IPS-NIHi7 (cell line): Measurements from ENCODE around the gene TAS1R3.
A peak's percentile ranks its signal among the peaks of the same experiment; 100 is the strongest.
"Not testable (repeated sequence)": the region's sequence is repeated elsewhere in the genome, so short reads cannot be mapped to it uniquely, and the experiment has no call there.

Source experiments
- DNase-seq: peaks from one replicate; pipeline ENCODE4 v3.0.0; 2012; ENCODE audit warnings: mixed read lengths; ENCODE audit errors: extremely low spot score

The TAS1R3 gene

GRCh38 chr1:1309251-1310108 is 21.6 kb upstream of the TAS1R3 start:
- no peak for DNase-seq

DNA sequence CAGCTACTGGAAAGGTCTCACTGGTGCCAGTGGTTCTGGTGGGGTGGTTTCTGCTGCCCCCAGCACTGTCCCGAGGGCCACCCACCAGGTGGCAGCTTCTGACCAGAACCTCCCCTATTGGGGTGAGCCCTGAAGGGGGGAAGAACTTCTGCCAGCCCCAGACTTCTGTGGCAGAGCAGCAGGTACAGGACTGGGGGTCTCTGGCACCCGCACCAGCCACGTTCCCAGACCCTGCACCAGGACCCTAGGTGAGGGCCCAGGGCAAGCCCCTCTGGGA is 21.0 kb upstream of the TAS1R3 start:
- no peak for DNase-seq

GRCh38 chr1:1310476-1311053 is 20.5 kb upstream of the TAS1R3 start:
- no peak for DNase-seq

- no peak for DNase-seq
Measured at GRCh38 chr1:1311107-1312104, 19.7 kb upstream of the TAS1R3 start.

GRCh38 chr1:1312450-1313314 is 18.4 kb upstream of the TAS1R3 start:
- no peak for DNase-seq

DNA sequence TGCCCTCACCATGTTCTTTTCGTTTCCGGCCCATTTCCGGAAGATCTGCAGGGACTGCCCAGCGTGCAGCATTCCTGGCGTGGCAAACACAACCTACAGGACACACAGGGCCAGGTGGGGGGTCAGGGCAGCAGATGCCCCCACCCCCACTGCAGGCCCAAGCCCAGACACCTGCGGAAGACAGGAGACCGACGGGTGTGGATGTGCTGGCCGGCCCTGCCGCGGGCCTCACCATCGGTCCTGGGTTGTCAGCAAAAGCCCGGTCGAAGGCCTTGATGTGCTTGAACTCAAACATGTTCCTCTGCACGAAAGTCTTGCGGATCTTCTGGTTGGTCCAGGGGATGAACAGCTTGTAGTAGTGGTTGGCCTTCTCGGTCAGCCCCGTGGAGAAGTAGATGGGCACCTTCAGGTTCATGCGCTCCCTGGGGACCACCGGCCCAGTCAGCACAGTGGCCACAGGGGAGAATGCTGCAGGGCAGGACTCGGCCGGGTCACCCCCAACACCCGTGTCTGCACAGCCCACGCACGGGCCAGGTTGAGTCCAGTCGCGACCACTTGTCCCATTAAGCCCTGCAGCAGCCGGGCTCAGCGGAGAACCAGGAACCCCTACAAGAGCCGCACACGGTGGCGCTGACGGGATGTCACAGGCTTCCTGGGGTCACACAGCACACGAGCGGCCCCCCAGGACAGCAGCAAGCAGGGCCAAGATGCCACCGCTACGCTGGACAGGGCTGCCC is 17.4 kb upstream of the TAS1R3 start:
- no peak for DNase-seq

DNA sequence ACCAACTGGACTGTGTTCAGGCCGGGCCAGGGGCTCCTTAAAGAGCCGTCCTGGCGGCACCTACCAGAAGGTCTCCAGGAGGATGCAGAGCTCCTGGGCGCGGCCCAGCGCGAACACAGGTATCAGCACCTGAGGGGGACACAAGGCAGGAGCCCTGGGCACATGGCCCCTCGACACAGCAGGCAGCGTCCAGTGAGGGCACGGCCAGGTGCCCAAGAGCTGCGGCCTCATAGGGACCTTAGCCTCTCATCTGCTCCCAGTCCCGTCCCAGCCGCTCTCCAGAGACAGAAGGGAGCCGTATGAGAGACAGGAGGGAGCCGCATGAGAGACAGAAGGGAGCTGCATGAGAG is 16.9 kb upstream of the TAS1R3 start:
- DNase-seq, result no peak

DNA sequence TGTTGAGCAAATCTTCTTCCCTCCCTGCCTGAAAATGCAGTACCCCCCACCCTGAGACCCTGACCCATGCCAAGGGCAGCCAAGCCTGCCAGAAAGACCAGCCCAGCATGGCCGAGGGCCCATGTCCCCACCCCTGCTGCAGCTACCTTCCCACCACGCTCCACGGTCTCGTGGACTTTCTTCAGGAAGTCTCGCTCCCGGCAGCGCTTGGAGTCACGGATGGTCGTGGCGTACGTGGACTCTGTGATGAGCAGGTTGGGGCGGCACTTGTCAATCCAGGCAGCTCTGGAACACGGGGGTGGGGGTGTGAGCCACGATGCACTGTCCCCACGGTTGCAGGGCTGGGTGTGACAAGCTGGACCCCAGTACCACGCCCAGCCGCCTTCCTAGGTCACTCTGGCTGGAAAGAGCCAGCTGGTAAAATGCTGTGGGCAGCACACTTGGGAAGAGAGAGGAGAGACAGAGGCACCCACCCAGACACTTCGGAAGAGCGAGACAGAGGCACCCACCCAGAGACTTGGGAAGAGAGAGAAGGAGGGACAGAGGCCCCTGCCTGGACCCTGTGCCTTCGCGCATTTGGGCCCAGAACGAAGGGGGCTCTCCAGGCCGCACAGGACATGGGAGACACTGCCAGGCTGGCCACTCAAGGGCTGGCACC is 16.3 kb upstream of the TAS1R3 start:
- no peak for DNase-seq

DNA sequence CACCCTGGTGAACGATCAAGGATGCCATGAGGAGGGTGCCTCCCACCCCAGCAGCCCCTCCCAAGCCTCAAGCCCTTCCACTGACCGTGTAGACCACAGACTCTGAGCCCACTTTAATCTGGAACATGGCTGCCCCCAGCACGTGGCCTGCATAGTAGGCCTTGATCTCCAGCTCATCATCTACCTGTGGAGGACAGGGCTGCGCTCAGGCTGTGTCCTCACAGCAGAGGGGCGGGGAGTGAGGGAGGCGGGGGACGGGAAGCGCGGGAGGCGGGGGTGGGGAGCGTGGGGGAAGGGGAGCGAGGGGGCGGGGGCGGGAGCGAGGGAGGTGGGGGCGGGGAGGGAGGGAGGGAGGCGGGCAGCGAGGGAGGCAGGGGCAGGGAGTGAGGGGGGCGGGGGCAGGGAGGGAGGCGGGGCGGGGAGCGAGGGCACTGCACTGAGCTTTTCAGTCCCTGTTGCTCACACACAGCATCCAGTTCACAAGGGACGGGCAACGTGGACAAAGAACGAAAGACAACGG is 15.6 kb upstream of the TAS1R3 start:
- peak; percentile 72 for DNase-seq

GRCh38 chr1:1316199-1316598 is 14.9 kb upstream of the TAS1R3 start:
- not testable (repeated sequence) for DNase-seq

DNA sequence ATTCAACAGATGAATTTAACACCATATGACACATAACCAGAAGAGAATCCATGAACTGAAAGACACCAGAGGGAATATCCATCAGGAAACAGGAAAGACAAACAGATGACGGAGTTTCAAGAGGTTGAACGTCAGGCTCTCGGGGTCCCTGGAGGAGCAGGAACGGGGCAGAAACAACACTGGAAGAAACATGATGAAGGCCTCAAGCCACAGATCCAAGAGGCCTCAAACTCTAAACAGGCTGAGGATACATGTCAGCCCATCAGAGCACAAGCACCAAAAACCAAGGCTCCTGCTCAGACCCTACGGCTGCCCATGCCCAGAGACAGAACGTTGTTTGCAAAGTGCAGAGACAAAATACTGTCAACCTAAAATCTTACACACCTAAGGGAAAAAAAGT is 13.7 kb upstream of the TAS1R3 start:
- DNase-seq, result no peak

DNA sequence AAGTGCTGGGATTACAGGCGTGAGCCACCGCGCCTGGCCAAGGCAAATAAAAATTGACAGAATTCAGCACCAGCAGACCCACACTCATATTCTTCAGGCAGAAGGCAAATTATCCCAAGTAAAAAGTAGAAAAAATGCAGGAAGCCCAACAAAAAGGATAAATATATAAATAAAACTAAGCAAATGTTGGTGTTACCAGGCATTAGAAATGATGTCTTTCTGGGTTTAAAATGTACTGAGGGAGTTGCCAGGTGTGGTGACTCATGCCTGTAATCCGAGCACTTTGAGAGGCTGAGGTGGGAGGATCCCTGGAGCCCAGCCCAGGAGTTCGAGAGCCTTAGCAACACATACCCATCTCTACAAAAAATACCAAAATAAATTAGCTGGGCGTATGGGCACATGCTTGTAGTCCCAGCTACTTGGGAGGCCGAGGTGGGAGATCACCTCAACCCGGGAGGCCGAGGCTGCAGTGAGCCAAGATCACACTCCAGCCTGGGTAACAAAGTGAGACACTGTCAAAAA is 12.9 kb upstream of the TAS1R3 start:
- DNase-seq, result no peak

DNA sequence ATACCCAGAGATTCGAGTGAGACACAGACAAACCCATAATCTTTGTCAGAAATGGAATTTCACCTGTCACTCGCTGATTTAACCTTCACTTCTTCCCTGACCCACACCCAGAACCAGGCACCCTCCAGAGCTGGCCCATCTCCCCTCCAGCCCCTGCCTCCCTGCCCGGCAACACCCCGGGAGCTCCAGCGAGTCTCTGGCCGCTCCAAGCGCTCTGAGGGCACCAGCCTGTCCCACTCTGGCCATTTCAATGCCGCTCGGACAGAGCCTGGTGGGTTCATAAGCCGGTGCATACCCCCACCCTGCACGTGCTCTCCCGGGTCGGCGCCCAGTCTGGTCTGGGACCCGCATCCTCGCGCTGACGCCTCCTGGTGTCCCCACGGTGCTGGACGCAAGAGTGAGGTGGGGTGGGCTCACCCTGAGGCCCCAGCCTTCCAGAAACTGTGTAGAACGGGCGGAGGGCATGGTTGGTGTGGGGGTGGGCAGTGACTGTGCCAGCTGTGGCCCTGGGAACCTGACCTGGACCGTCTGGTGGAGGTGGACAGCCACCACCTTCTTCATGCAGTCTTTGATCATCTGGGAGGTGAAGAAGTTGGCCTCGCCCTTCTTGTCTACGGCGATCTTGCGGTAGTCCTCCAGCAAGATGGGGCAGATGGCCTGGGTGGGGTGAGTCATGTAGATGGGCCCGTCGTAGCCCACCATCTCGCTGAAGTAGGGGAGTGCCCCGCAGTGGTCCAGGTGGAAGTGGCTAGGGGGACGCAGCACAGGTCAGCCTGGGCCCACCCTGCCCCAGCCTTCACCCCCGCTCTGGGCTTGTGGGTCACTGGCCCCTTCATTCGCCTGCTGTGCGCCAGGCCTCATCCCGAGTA is 12.1 kb upstream of the TAS1R3 start:
- DNase-seq, result no peak

DNA sequence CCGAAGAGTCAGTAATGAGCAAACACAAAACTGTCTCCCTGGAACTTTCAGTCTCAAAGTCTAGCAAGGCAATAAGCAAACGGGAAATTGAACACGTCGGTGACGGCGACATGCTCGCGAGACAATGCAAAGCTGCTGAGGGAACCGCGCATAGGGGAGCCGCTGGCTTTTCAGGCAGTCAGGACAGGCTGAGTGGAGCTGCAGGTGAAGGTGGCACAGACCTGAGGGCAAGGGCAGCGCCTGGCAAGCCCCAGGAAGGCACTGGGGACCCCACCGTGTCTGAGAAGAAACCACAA is 11.5 kb upstream of the TAS1R3 start:
- no peak for DNase-seq

GRCh38 chr1:1320666-1321448 is 10.2 kb upstream of the TAS1R3 start:
- DNase-seq, result no peak

GRCh38 chr1:1321477-1321876 is 9.6 kb upstream of the TAS1R3 start:
- no peak for DNase-seq

GRCh38 chr1:1322418-1322817 is 8.7 kb upstream of the TAS1R3 start:
- no peak for DNase-seq

- no peak for DNase-seq
Measured at GRCh38 chr1:1322952-1323351, 8.1 kb upstream of the TAS1R3 start.
